GM19193 (cell line): ENCODE data around the gene SELL.

ENCODE experiments used
- POLR2A ChIP-seq: IDR thresholded peaks from 4 replicates; pipeline ENCODE4 v1.6.1; 2011; ENCODE audit not compliant: insufficient read depth, insufficient read length; ENCODE audit errors: extremely low read depth

Gene SELL

GRCh38 chr1:169689395-169689794 lies 22.0 kb downstream of the SELL start:
- TF ChIP-seq POLR2A, result no peak

GRCh38 chr1:169683661-169684060 lies 27.8 kb downstream of the SELL start:
- TF ChIP-seq POLR2A, result no peak

- peak; percentile 31 for TF ChIP-seq POLR2A
Observed at GRCh38 chr1:169683168-169683567, 28.3 kb downstream of the SELL start.

GRCh38 chr1:169682071-169682470 lies 29.3 kb downstream of the SELL start:
- TF ChIP-seq POLR2A, result no peak

GRCh38 chr1:169681140-169681539 lies 30.3 kb downstream of the SELL start:
- TF ChIP-seq POLR2A, result no peak

- no peak for TF ChIP-seq POLR2A
Observed at GRCh38 chr1:169680377-169681019, 30.9 kb downstream of the SELL start.

- no peak for TF ChIP-seq POLR2A
Observed at GRCh38 chr1:169679692-169680091, 31.7 kb downstream of the SELL start.

GRCh38 chr1:169676001-169676400 lies 35.4 kb downstream of the SELL start:
- no peak for TF ChIP-seq POLR2A

- no peak for TF ChIP-seq POLR2A
Observed at GRCh38 chr1:169670836-169671235, 40.6 kb downstream of the SELL start.

- no peak for TF ChIP-seq POLR2A
Observed at GRCh38 chr1:169653873-169654272, 57.5 kb downstream of the SELL start.

GRCh38 chr1:169651035-169651434 lies 60.4 kb downstream of the SELL start:
- TF ChIP-seq POLR2A, result no peak

GRCh38 chr1:169650551-169650950 lies 60.9 kb downstream of the SELL start:
- TF ChIP-seq POLR2A, result no peak

GRCh38 chr1:169648709-169649108 lies 62.7 kb downstream of the SELL start:
- no peak for TF ChIP-seq POLR2A

- TF ChIP-seq POLR2A, result no peak
Observed at GRCh38 chr1:169648187-169648586, 63.2 kb downstream of the SELL start.

- no peak for TF ChIP-seq POLR2A
Observed at GRCh38 chr1:169647512-169647911, 63.9 kb downstream of the SELL start.

- no peak for TF ChIP-seq POLR2A
Observed at GRCh38 chr1:169644297-169644696, 67.1 kb downstream of the SELL start.
